IMR-90 (cell line): ENCODE data around the gene KCNE4. TPM values are rescaled to one million over a fixed set of nuclear protein-coding genes. Genes with fewer than 3 reads are reported as not detected.

Experiments
- ATAC-seq: fragments of 200-7000 bp; cut with Tn5 transposase; 2 replicates; pipeline ENCODE4 v1.9.1; 2020; ENCODE audit warnings: low read depth, mild to moderate bottlenecking, moderate library complexity
- BruUV-seq: library from RNA; stranded (reverse); fragments of 400-500 nt; replicated peaks from 2 replicates; lab custom pipeline; 2021; lab: Mats Ljungman, UMichigan
- CTCF ChIA-PET: fragments of 300-600 bp; formaldehyde crosslinking; extraction: SDS; loops from one replicate; lab custom pipeline; 2021; ENCODE audit warnings: antibody characterized with exemption; lab: Yijun Ruan, JAX
- POLR2A ChIA-PET: fragments of 300-600 bp; sonication (Branson Sonifier 250); formaldehyde crosslinking; loops from one replicate; lab custom pipeline; 2022; ENCODE audit warnings: antibody characterized with exemption; ENCODE audit not compliant: unreplicated experiment; lab: Charles Lee
- DNase-seq: peaks from one replicate; pipeline ENCODE4 v3.0.0; 2013
- H2AFZ ChIP-seq: replicated peaks from 2 replicates; pipeline ENCODE3; 2013; ENCODE audit warnings: low read length, mild to moderate bottlenecking; ENCODE audit not compliant: poor library complexity
- H2AK5ac ChIP-seq: 2 replicates; pipeline ENCODE4 v1.6.1; 2013; ENCODE audit warnings: low read depth, low read length, inconsistent platforms
- H2AK9ac ChIP-seq: replicated peaks from 2 replicates; pipeline ENCODE3; 2013; ENCODE audit warnings: mild to moderate bottlenecking, low read depth, low read length, moderate library complexity; ENCODE audit not compliant: poor library complexity
- H2BK120ac ChIP-seq: 2 replicates; pipeline ENCODE4 v1.6.1; 2013; ENCODE audit warnings: low read depth, low read length, inconsistent platforms
- H2BK15ac ChIP-seq: 3 replicates; pipeline ENCODE4 v1.6.1; 2013; ENCODE audit warnings: low read depth, low read length, inconsistent platforms
- H2BK20ac ChIP-seq: 2 replicates; pipeline ENCODE4 v1.6.1; 2013; ENCODE audit warnings: low read depth, mild to moderate bottlenecking, inconsistent platforms, low read length, moderate library complexity
- H2BK5ac ChIP-seq: 2 replicates; pipeline ENCODE4 v1.6.1; 2013; ENCODE audit warnings: mild to moderate bottlenecking, low read depth, low read length, inconsistent platforms; ENCODE audit not compliant: poor library complexity, severe bottlenecking
- H3K14ac ChIP-seq: replicated peaks from 2 replicates; pipeline ENCODE4 v1.6.1; 2013; ENCODE audit warnings: low read depth, low read length, inconsistent platforms
- H3K18ac ChIP-seq: 2 replicates; pipeline ENCODE4 v1.6.1; 2013; ENCODE audit warnings: low read depth, low read length, control low read depth
- H3K23ac ChIP-seq: 2 replicates; pipeline ENCODE4 v1.6.1; 2013; ENCODE audit warnings: low read depth, low read length, inconsistent platforms
- H3K27ac ChIP-seq: 2 replicates; pipeline ENCODE4 v1.5.1; 2013; ENCODE audit warnings: mild to moderate bottlenecking, control low read depth, low read length; ENCODE audit not compliant: insufficient read depth
- H3K27me3 ChIP-seq: 2 replicates; pipeline ENCODE4 v1.6.1; 2013; ENCODE audit warnings: low read length; ENCODE audit not compliant: control insufficient read depth, insufficient read depth
- H3K36me3 ChIP-seq: 2 replicates; pipeline ENCODE4 v1.6.1; 2013; ENCODE audit warnings: low read length, mixed read lengths; ENCODE audit not compliant: control insufficient read depth, insufficient read depth
- H3K4ac ChIP-seq: 2 replicates; pipeline ENCODE4 v1.6.1; 2013; ENCODE audit warnings: low read depth, low read length, inconsistent platforms
- H3K4me1 ChIP-seq: 2 replicates; pipeline ENCODE4 v1.6.1; 2013; ENCODE audit warnings: low read length, mixed read lengths; ENCODE audit not compliant: control insufficient read depth, insufficient read depth
- H3K4me2 ChIP-seq: 2 replicates; pipeline ENCODE4 v1.6.1; 2013; ENCODE audit warnings: low read depth, mild to moderate bottlenecking, control low read depth, low read length, moderate library complexity
- H3K4me3 ChIP-seq: 2 replicates; pipeline ENCODE4 v1.5.1; 2013; ENCODE audit warnings: low read depth, mild to moderate bottlenecking, control low read depth, low read length, moderate library complexity; ENCODE audit not compliant: insufficient read depth
- H3K56ac ChIP-seq: 2 replicates; pipeline ENCODE4 v1.6.1; 2013; ENCODE audit warnings: low read length, inconsistent platforms; ENCODE audit not compliant: insufficient read depth; ENCODE audit errors: extremely low read depth
- H3K79me1 ChIP-seq, 2 experiments: 2 replicates each; pipeline ENCODE4 v1.6.1; 2013; ENCODE audit warnings: low read length in 2 of 2, inconsistent platforms in 1 of 2, low read depth in 1 of 2
- H3K9ac ChIP-seq: 2 replicates; pipeline ENCODE4 v1.6.1; 2013; ENCODE audit warnings: low read depth, low read length, control low read depth
- H3K9me1 ChIP-seq: 2 replicates; pipeline ENCODE4 v1.6.1; 2013; ENCODE audit warnings: low read length, inconsistent platforms; ENCODE audit not compliant: insufficient read depth
- H3K9me3 ChIP-seq: 2 replicates; pipeline ENCODE4 v1.6.1; 2013; ENCODE audit warnings: low read length; ENCODE audit not compliant: control insufficient read depth, insufficient read depth
- H4K20me1 ChIP-seq: 2 replicates; pipeline ENCODE4 v1.6.1; 2013; ENCODE audit warnings: low read length, inconsistent platforms; ENCODE audit not compliant: insufficient read depth
- H4K5ac ChIP-seq: 2 replicates; pipeline ENCODE4 v1.6.1; 2013; ENCODE audit warnings: mild to moderate bottlenecking, low read depth, low read length, control low read depth
- H4K8ac ChIP-seq, 2 experiments: 2 replicates each; pipeline ENCODE4 v1.6.1; 2013; ENCODE audit warnings: low read depth in 2 of 2, low read length in 2 of 2, control low read depth in 1 of 2, inconsistent platforms in 1 of 2
- H4K91ac ChIP-seq: 2 replicates; pipeline ENCODE4 v1.6.1; 2013; ENCODE audit warnings: low read depth, low read length, inconsistent platforms; ENCODE audit not compliant: insufficient read depth
- CHD1 ChIP-seq: IDR thresholded peaks from 2 replicates; pipeline ENCODE4 v1.6.1; 2012; ENCODE audit warnings: low read depth, low read length, improper control_type of control experiment
- FOS ChIP-seq: fragments of 150-350 bp; IDR thresholded peaks from 2 replicates; pipeline ENCODE4 v1.6.1; 2016; ENCODE audit warnings: low read depth, low read length
- RAD21 ChIP-seq: IDR thresholded peaks from 2 replicates; pipeline ENCODE4 v1.6.1; 2012; ENCODE audit warnings: low read length, improper control_type of control experiment
- RFX5 ChIP-seq: IDR thresholded peaks from 2 replicates; pipeline ENCODE4 v1.8.0; 2012; ENCODE audit warnings: low read depth, mild to moderate bottlenecking, low read length, moderate library complexity
- WGBS, 2 experiments: methylation state at CpG; one replicate each; pipeline versions ENCODE4 v1.1.5 to v1.1.7; 2013; ENCODE audit warnings: missing lambda C conversion rate in 2 of 2; ENCODE audit not compliant: insufficient read length in 1 of 2; ENCODE audit errors: extremely low coverage in 2 of 2; 5-methylcytosine and 5-hydroxymethylcytosine counted together
- dilution Hi-C: fragments of 300-500 bp; cut with HindIII; formaldehyde crosslinking; loops from one replicate; pipeline ENCODE4 v1.14.3; 2018; ENCODE audit warnings: low sequenced_read_pairs; ENCODE audit not compliant: unreplicated experiment
- in situ Hi-C: fragments of 300-500 bp; cut with MboI; formaldehyde crosslinking; loops from 3 replicates; pipeline ENCODE4 v1.14.3; 2019; ENCODE audit warnings: low sequenced_read_pairs, inconsistent platforms, mixed read lengths
- intact Hi-C: fragments of 100-400 bp; cut with micrococcal nuclease; formaldehyde crosslinking; loops from 2 replicates; pipeline ENCODE4 v1.10.0; 2022
- polyA plus RNA-seq, 3 experiments: library from polyadenylated mRNA; depleted of rRNA; stranded (reverse); fragments of >200 nt; gene quantifications; 2 replicates each; pipeline ENCODE4 v1.2.3, GENCODE V29; 2012; ENCODE audit warnings: low replicate concordance in 1 of 3
- total RNA-seq: library from RNA; depleted of rRNA; stranded (reverse); fragments of >200 nt; gene quantifications from 2 replicates; pipeline ENCODE4 v1.2.3, GENCODE V29; 2012

Gene KCNE4
- total and polyA plus RNA-seq, 2 of the 4 experiments (the other 2 are of a cell fraction), result 6.6 to 6.8 TPM

GRCh38 chr2:223019390-223019930, 32.5 kb upstream of the KCNE4 start:
- no peaks in the 10 kb centered on the region for H4K20me1 ChIP-seq
- no peak overlapping the region for H3K4me3 ChIP-seq
- H3K9ac ChIP-seq, result no peak overlapping the region
- H2BK20ac ChIP-seq, result no peak overlapping the region
- no peak overlapping the region for H3K4ac ChIP-seq
- no peak overlapping the region for H2BK120ac ChIP-seq
- in situ Hi-C loops (no loop called here), dilution Hi-C loops (no loop called here), intact Hi-C loops (no loop called here)
- no peak for ATAC-seq
- no peaks in the 10 kb centered on the region for H3K27me3 ChIP-seq
- no TSS peak for BruUV-seq
- no peaks in the 10 kb centered on the region for H3K36me3 ChIP-seq
- no peak overlapping the region for H3K56ac ChIP-seq
- no peaks in the 10 kb centered on the region for H3K4me1 ChIP-seq
- H3K23ac ChIP-seq, result no peak overlapping the region
- no peak overlapping the region for H2BK15ac ChIP-seq
- no peak overlapping the region for H4K8ac ChIP-seq
- no CpG with 5 or more reads among the region's 3 CpGs for WGBS, 2 experiments
- no peaks in the 10 kb centered on the region for H3K9me3 ChIP-seq
- no peaks in the 10 kb centered on the region for H3K79me1 ChIP-seq
- H3K18ac ChIP-seq, result no peak overlapping the region
- H3K4me2 ChIP-seq, result no peak overlapping the region
- no peak for TF ChIP-seq RAD21
- TF ChIP-seq CHD1, result no peak
- TF ChIP-seq RFX5, result no peak
- no peak for TF ChIP-seq FOS
- no peak overlapping the region for H2AK5ac ChIP-seq
- no peaks in the 10 kb centered on the region for H3K9me1 ChIP-seq
- H4K91ac ChIP-seq, result no peak overlapping the region
- DNase-seq, result no peak
- H3K27ac ChIP-seq, result no peak overlapping the region
- H4K5ac ChIP-seq, result no peak overlapping the region
- no peak overlapping the region for H2BK5ac ChIP-seq
- ChIA-PET POLR2A (no interaction called here), CTCF (no interaction called here)
- H2AFZ ChIP-seq, result no peak overlapping the region
- H3K14ac ChIP-seq, result no peak overlapping the region
- H2AK9ac ChIP-seq, result no peak overlapping the region
